Karpas-422 (cell line): Measurements from ENCODE around the gene ATP6V0B. TPM values are rescaled to one million over a fixed set of nuclear protein-coding genes. Genes with fewer than 3 reads are reported as not detected.

Experiments used
- DNase-seq: peaks from one replicate; pipeline ENCODE4 v3.0.0-alpha.2; 2015
- H2AFZ ChIP-seq: fragments of 200-600 bp; sonication (generic); 2 replicates; pipeline ENCODE4 v1.6.1; 2014; ENCODE audit warnings: antibody characterized with exemption, low read length, mixed read lengths
- H3K27ac ChIP-seq: fragments of 200-600 bp; sonication (generic); 2 replicates; pipeline ENCODE4 v1.5.1; 2014; ENCODE audit warnings: mild to moderate bottlenecking, low read length, moderate library complexity
- H3K27me3 ChIP-seq: fragments of 200-600 bp; sonication (generic); 2 replicates; pipeline ENCODE4 v1.6.1; 2014; ENCODE audit warnings: low read length, mixed read lengths
- H3K36me3 ChIP-seq: fragments of 200-600 bp; sonication (generic); 2 replicates; pipeline ENCODE4 v1.6.1; 2014; ENCODE audit warnings: low read length, mixed read lengths; ENCODE audit not compliant: insufficient read depth
- H3K4me1 ChIP-seq: fragments of 200-600 bp; sonication (generic); 2 replicates; pipeline ENCODE4 v1.6.1; 2014; ENCODE audit warnings: mild to moderate bottlenecking, low read length, mixed read lengths
- H3K4me2 ChIP-seq: fragments of 200-600 bp; sonication (generic); 2 replicates; pipeline ENCODE4 v1.6.1; 2014; ENCODE audit warnings: low read length, low read depth, mild to moderate bottlenecking; ENCODE audit not compliant: poor library complexity, severe bottlenecking
- H3K4me3 ChIP-seq: fragments of 200-600 bp; sonication (generic); 2 replicates; pipeline ENCODE4 v1.5.1; 2014; ENCODE audit warnings: mild to moderate bottlenecking, antibody characterized with exemption, low read length, mixed read lengths
- H3K79me2 ChIP-seq: fragments of 200-600 bp; sonication (generic); 2 replicates; pipeline ENCODE4 v1.6.1; 2014; ENCODE audit warnings: mild to moderate bottlenecking, low read length, mixed read lengths
- H3K9ac ChIP-seq: fragments of 200-600 bp; sonication (generic); 2 replicates; pipeline ENCODE4 v1.6.0; 2014; ENCODE audit warnings: low read length
- H3K9me2 ChIP-seq: fragments of 200-600 bp; sonication (generic), shearing (Covaris generic); replicated peaks from 2 replicates; pipeline ENCODE4 v1.6.0; 2014; ENCODE audit warnings: mild to moderate bottlenecking, low read length, moderate library complexity; ENCODE audit not compliant: insufficient read depth
- H3K9me3 ChIP-seq: fragments of 300-700, 200-600 bp; sonication (generic); 2 replicates; pipeline ENCODE4 v1.6.1; 2014; ENCODE audit warnings: low read length, mixed read lengths
- H4K20me1 ChIP-seq: fragments of 200-600 bp; sonication (generic); 2 replicates; pipeline ENCODE4 v1.6.1; 2014; ENCODE audit warnings: mild to moderate bottlenecking, antibody characterized with exemption, low read length, low read depth; ENCODE audit not compliant: insufficient read depth
- total RNA-seq: library from RNA; depleted of rRNA; stranded (reverse); fragments of >200 nt; shearing (Covaris generic); gene quantifications from 2 replicates; pipeline ENCODE4 v1.2.3, GENCODE V29; 2014; ENCODE audit warnings: low replicate concordance

The ATP6V0B gene
- total RNA-seq, 1 experiment from 2014 or later = 386 TPM

DNA sequence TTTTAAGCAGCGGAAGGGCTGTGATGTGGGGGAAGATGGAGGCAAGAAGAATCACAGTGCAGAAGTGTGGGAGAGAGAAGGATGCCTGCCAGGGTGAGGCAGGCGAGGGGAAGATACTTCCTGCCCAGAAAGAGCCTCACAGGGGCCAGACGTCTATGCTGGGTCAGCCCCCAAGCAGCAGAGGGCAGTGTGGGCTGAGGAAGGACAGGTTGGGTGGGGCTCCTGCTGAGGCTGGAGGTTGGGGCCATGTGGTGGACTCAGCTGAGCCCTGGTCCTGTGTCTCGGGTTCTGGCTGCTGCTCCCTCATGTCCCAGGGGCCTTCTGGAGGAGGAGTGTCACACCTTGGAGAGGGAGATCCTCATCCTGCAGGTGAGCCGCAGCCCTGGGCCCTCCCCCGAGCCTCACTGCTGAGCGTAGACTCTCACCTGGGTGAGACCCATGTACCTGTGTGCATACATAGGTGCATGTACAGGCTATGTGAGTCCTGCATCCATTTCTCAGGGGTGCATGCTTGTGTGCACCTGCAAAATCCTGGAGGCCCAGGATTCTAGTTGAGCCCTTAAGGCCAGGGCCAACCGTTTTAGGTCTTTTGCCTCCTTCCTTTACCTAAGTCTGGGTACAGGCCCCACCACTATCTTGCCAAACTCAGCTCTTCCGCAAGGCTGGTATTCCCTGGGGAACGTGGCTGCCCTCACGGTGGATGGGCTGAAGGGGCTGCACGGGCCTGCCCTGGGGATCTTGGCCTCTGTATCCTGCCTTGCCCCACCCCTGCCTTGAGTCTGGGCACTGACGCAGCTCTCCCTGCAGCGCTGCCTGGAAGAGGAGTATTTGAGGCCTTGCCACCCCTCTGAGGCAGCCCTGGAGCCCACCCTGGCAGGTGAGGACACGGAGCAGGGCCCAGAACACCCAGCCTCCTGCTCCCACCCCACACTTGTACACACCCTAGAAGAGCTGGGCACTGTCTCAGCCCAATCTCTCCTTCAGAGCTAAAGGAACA lies 20.3 kb downstream of the ATP6V0B start:
- Histone ChIP-seq H3K27ac (0 out of 2 replicates have a peak overlapping the region, but pooled peaks have one; percentile 35), H3K27me3 (no peaks in the 10 kb centered on the region), H3K79me2 (peaks cover 3% of the 10 kb centered on the region; the same call in 1 of the 2 replicates), H3K4me1 (peaks cover 48% of the 10 kb centered on the region), H3K9me2 (no peaks in the 10 kb centered on the region), H3K9me3 (no peaks in the 10 kb centered on the region), H3K9ac (peak overlapping the region; percentile 42), H3K36me3 (no peaks in the 10 kb centered on the region), H2AFZ (no peak overlapping the region), H3K4me3 (peak overlapping the region; percentile 23; the same call in 1 of the 2 replicates), H4K20me1 (no peaks in the 10 kb centered on the region), H3K4me2 (peak overlapping the region; percentile 48)
- DNase-seq = peak; percentile 87

DNA sequence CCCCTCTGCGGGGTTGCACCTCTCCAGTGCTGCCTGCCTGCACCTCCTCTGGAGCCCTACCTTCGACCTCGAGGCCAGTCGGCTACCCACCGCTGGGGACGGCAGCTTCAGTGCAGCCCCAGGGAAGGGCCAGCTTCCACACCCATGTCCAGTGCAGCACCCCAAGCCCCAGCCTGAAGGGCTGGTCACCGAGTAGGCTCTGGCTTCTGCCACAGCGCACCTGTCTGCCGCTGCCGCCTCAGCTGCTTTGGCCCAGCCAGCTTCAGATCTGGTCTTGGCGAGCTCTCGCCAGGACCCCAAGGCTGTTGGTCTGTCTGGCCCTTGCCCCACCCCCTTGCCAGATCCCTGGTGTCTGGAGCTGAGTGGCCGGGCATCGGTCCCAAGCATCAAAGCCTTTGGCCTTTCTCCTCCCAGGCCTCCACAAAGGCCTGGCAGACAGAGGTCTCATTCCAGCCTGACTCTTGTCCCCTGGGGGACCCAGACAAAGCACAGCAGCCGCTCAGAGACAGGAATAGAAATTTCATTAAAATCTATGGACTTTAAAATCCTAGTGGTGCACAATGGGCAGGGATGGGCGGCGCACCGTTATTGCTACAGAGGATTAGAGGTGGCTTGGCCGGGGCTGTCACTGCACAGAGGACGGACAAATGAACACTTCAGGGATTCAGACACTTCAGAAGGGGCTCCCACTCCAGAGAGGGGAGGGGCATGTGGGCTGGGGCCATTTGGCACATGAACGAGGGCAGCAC lies 21.4 kb downstream of the ATP6V0B start:
- H3K4me2 ChIP-seq = no peak overlapping the region
- H4K20me1 ChIP-seq = no peaks in the 10 kb centered on the region
- H2AFZ ChIP-seq = no peak overlapping the region
- peaks cover 3% of the 10 kb centered on the region; the same call in 1 of the 2 replicates for H3K79me2 ChIP-seq
- H3K27me3 ChIP-seq = no peaks in the 10 kb centered on the region
- no peak overlapping the region for H3K9ac ChIP-seq
- no peak for DNase-seq
- no peaks in the 10 kb centered on the region for H3K9me3 ChIP-seq
- no peak overlapping the region for H3K4me3 ChIP-seq
- no peaks in the 10 kb centered on the region for H3K9me2 ChIP-seq
- no peak overlapping the region for H3K27ac ChIP-seq
- H3K4me1 ChIP-seq = peaks cover 39% of the 10 kb centered on the region
- H3K36me3 ChIP-seq = no peaks in the 10 kb centered on the region

DNA sequence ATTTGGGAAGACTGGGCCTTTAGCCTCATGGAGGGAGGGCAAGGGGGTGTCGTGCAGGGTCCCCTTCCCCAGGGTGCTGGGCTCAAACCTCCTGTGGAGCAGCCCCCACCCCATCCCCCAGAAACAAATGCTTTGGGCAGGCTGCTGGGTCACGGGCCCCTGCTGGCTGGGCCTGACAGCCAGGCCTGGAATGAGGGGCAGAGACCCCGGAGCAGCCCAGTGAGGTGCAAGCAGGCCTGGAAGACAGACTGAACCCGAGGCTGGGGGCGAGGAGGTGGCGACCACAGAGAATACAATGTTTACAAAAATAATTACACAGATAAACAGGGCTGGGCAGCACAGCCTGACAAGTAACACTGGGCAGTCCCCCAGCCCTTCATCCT lies 22.0 kb downstream of the ATP6V0B start:
- DNase-seq = no peak
- H4K20me1 ChIP-seq = no peaks in the 10 kb centered on the region
- H3K36me3 ChIP-seq = no peaks in the 10 kb centered on the region
- no peak overlapping the region for H3K9ac ChIP-seq
- H3K9me2 ChIP-seq = no peaks in the 10 kb centered on the region
- no peak overlapping the region for H3K4me2 ChIP-seq
- no peak overlapping the region for H2AFZ ChIP-seq
- H3K27ac ChIP-seq = no peak overlapping the region
- no peaks in the 10 kb centered on the region for H3K27me3 ChIP-seq
- H3K4me3 ChIP-seq = no peak overlapping the region
- peaks cover 3% of the 10 kb centered on the region; the same call in 1 of the 2 replicates for H3K79me2 ChIP-seq
- peaks cover 36% of the 10 kb centered on the region for H3K4me1 ChIP-seq
- no peaks in the 10 kb centered on the region for H3K9me3 ChIP-seq

DNA sequence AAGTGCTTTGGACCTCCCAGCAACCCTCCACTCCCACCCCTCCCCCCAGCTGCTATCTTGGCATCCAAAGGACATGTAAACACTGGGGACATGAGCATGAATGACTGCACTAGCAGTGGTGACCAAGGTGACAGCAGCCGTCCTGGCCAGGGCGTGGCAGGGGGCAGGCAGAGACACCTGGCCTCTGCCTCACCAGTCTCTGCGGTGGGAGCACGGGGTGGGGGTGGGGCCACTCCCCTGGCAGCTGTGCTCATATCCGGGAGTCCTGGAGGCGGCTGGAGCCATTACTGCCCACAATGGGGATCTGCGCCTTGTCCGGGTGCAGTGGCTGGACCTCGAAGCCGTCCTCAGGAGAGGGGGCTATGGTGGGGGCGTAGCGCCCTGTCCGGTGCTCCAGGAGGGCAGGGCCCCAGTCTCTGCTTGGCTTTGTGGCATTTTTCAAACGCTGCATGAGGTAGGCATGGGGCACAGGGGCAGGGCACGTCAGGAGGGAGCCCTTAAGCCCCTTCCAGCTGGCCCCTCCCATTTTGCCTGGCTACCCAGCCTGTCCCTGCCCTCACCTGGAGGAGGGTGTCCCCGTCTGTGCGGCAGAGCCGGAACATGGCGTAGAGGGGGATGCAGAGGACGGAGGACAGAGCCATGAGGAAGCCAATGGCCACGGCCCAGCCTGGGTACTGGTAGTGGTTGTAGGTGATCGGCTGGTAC lies 22.7 kb downstream of the ATP6V0B start:
- H3K79me2 ChIP-seq = no peaks in the 10 kb centered on the region
- H3K4me2 ChIP-seq = no peak overlapping the region
- H3K36me3 ChIP-seq = no peaks in the 10 kb centered on the region
- no peaks in the 10 kb centered on the region for H3K9me2 ChIP-seq
- no peak overlapping the region for H3K27ac ChIP-seq
- peaks cover 31% of the 10 kb centered on the region for H3K4me1 ChIP-seq
- no peak overlapping the region for H2AFZ ChIP-seq
- DNase-seq = no peak
- no peaks in the 10 kb centered on the region for H3K9me3 ChIP-seq
- H3K27me3 ChIP-seq = no peaks in the 10 kb centered on the region
- no peak overlapping the region for H3K4me3 ChIP-seq
- no peaks in the 10 kb centered on the region for H4K20me1 ChIP-seq
- H3K9ac ChIP-seq = no peak overlapping the region

DNA sequence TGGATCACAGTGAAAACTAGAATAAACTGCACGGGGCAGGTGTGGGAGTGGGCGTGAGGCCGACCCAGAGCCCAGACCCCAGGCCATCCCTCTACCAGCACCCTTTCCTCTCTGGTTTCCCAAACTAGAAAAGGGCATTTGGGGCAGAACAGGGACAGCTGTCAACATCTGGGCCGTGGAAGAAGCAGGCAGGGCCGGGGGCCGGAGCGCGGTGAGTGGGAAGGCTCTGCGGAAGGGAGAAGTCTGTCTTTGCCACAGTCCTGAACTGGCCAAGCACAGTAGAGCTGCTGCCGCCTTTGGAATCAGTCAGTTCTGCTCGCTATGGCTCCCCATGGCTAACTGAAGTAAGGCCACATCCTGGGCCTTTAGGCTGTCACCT lies 23.2 kb downstream of the ATP6V0B start:
- no peaks in the 10 kb centered on the region for H3K27me3 ChIP-seq
- H3K27ac ChIP-seq = no peak overlapping the region
- H3K36me3 ChIP-seq = no peaks in the 10 kb centered on the region
- no peaks in the 10 kb centered on the region for H3K9me3 ChIP-seq
- peaks cover 25% of the 10 kb centered on the region for H3K4me1 ChIP-seq
- no peak overlapping the region for H3K4me2 ChIP-seq
- H3K9me2 ChIP-seq = no peaks in the 10 kb centered on the region
- no peak overlapping the region for H3K9ac ChIP-seq
- DNase-seq = no peak
- H2AFZ ChIP-seq = no peak overlapping the region
- H4K20me1 ChIP-seq = no peaks in the 10 kb centered on the region
- H3K79me2 ChIP-seq = no peaks in the 10 kb centered on the region
- no peak overlapping the region for H3K4me3 ChIP-seq

DNA sequence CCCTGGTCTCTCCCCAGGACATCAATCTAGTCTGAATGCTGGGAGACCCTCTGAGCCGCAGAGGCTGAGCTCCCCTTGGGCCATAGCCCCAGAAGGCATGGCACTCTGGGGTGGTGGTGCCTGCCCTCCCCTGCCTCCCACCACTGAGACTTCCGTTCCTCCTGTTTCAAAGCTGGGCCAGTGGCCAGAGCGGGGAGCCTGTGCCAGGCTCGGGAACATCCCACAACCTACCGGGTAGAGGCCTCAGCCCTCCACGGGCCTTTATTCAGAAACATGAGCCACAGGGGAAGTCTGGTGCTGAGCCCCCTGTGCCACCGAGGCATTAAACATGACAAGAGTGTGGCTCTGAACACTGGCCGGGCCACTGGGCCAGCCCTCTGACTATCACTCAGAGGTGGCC lies 24.7 kb downstream of the ATP6V0B start:
- DNase-seq = no peak
- Histone ChIP-seq H3K9me3 (no peaks in the 10 kb centered on the region), H3K4me3 (no peak overlapping the region), H2AFZ (no peak overlapping the region), H3K79me2 (no peaks in the 10 kb centered on the region), H3K27ac (no peak overlapping the region), H4K20me1 (no peaks in the 10 kb centered on the region), H3K4me1 (peaks cover 12% of the 10 kb centered on the region), H3K9ac (no peak overlapping the region), H3K36me3 (no peaks in the 10 kb centered on the region), H3K27me3 (no peaks in the 10 kb centered on the region), H3K9me2 (no peaks in the 10 kb centered on the region), H3K4me2 (no peak overlapping the region)

DNA sequence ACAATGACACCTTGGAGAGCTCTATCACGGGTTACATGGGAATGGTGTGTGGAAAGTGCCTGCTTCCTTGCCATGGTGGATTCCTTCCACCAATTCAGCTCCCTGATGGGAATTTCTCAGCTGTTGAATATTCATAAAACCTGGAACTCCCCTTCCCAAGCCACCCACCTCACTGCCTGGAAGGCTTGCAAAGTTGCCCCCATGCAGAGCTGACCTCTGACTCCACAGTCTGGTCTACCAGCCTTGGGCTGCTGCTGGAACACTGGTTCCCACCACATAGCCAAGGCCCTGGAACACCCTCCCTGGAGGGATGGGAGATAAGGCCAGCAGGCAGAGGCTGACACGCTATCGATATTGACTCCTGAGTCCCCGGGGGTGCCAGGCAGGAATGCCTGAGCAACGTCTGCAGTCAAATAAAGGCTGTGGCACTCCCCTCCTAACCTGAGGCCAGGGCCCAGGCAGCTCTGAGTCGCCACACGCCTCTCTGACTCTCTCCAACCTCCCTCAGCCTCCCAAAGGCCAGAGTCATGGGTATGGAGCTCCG lies 25.4 kb downstream of the ATP6V0B start:
- Histone ChIP-seq H3K4me3 (no peak overlapping the region), H3K36me3 (no peaks in the 10 kb centered on the region), H3K9me3 (no peaks in the 10 kb centered on the region), H3K9me2 (no peaks in the 10 kb centered on the region), H3K27me3 (no peaks in the 10 kb centered on the region), H3K4me1 (peaks cover 5% of the 10 kb centered on the region), H2AFZ (no peak overlapping the region), H3K9ac (no peak overlapping the region), H3K27ac (no peak overlapping the region), H3K4me2 (no peak overlapping the region), H3K79me2 (no peaks in the 10 kb centered on the region), H4K20me1 (no peaks in the 10 kb centered on the region)
- DNase-seq = no peak
